ENCODE measurements around the gene ALDH1B1.

Gene ALDH1B1

GRCh38 chr9:38416461-38416860, 24.0 kb downstream of the ALDH1B1 start:
- DNase-seq (ENCODE audit: low spot score) = no peak

- DNase-seq (ENCODE audit: low spot score) = no peak
Observed at GRCh38 chr9:38417003-38417945, 24.8 kb downstream of the ALDH1B1 start.

- no peak for DNase-seq (ENCODE audit: low spot score)
Observed at GRCh38 chr9:38418366-38418765, 25.9 kb downstream of the ALDH1B1 start.

- DNase-seq (ENCODE audit: low spot score) = no peak
Observed at GRCh38 chr9:38419181-38419580, 26.7 kb downstream of the ALDH1B1 start.

- DNase-seq (ENCODE audit: low spot score) = no peak
Observed at GRCh38 chr9:38421498-38422211, 29.2 kb downstream of the ALDH1B1 start.

GRCh38 chr9:38422555-38423260, 30.2 kb downstream of the ALDH1B1 start:
- no peak for DNase-seq (ENCODE audit: low spot score)

DNA sequence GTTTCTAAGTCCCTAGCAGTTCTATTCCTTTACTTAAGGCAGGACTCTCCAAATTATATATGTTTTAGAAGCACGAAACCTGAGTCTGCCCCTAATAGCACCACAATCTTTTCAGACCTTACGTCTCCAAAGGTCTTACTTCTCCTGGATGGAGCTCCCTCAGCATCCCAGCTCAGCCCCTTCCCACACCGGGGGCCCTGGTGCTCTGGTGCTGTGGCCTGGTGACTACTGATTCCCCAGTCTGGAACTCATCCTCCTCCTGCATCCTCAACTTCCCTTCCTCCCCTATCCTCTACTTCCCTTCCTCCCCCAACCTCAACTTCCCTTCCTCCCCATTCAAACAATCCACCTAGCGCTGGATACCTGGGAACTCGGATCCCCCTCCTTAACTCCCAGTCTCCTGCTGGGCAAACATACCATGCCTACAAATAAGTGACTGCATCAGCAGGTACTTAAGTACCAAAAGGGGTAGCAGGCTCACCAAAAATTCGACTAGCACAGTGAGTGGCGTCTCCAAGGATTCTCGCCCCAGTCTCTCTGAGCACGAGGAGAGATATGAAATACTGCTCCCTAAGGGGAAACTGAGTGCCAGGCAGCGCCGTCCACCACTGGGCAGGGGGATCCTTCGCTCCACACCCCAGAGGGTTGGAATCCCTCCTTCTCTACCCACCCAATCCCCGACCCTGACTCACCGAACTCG, 30.9 kb downstream of the ALDH1B1 start:
- DNase-seq (ENCODE audit: low spot score) = no peak

GRCh38 chr9:38423973-38424843, 31.7 kb downstream of the ALDH1B1 start, which contains the start of gene IGFBPL1:
Gene IGFBPL1 (minus strand): TSS chr9:38424454. CDS start chr9:38424424, 30 bp downstream.
- DNase-seq (ENCODE audit: low spot score) = peak; percentile 18

- DNase-seq (ENCODE audit: low spot score) = no peak
Observed at GRCh38 chr9:38424918-38425317, 32.4 kb downstream of the ALDH1B1 start.

DNA sequence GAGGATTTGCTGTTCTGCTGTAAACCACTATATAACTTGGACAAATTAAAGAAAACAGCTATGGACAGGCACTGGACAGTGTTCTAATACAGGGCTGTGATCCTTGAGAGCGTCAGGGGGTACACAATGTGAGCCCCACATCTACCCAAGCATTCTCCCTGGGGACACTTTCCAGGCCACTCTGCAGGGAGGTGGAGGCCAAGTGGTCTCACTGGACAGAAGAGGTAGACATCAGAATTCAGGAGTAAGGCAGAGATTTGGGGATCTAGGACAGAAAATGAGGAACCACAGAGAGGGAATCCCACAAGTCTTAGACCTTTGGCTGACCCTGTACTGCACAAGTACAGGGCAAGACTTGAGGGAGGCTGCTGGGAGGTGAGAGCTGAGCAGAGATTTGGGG, 35.6 kb downstream of the ALDH1B1 start:
- DNase-seq (ENCODE audit: low spot score) = no peak

- no peak for DNase-seq (ENCODE audit: low spot score)
Observed at GRCh38 chr9:38431116-38431515, 38.6 kb downstream of the ALDH1B1 start.

GRCh38 chr9:38432922-38433510, 40.5 kb downstream of the ALDH1B1 start:
- peak; percentile 57 for DNase-seq (ENCODE audit: low spot score)

GRCh38 chr9:38434365-38434764, 41.9 kb downstream of the ALDH1B1 start:
- DNase-seq (ENCODE audit: low spot score) = no peak

DNA sequence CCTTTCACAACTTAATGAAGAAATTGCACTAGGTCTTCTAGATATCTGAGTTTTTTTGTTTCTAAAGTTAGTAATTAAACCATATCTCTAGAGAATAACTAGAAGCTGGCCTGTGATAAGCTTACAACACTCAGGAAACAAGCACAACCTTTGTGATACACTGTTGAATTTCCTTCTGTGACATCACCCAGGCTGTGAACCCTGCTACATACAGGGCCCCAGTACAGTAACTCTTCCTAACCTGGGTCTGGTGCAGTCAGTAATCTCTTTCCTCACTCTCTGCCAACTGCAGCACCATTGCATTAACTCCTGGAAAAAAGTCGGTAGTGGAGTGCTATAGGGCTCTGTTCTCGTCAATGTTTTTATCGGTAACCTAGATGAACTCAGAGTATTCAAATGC, 42.4 kb downstream of the ALDH1B1 start:
- DNase-seq (ENCODE audit: low spot score) = peak; percentile 28

DNA sequence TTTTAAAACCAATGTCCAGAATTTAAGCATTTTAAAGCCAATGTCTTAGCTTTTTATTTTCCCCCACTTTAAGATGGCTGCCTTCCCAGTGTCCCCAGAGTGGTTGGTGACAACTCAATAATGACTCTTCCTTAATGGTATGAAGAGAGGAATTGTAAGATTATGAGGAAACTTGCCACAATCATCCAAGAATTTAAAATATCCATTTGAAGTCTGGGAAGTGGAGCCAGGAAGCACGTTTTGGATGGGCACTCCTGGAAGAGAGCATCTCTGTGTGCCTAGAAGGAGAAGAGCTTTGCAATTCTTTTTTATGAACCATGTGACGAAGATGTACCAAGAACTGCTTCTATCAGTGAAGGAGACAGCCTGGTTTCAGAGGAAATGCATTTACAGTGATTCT, 43.0 kb downstream of the ALDH1B1 start:
- peak; percentile 48 for DNase-seq (ENCODE audit: low spot score)

DNA sequence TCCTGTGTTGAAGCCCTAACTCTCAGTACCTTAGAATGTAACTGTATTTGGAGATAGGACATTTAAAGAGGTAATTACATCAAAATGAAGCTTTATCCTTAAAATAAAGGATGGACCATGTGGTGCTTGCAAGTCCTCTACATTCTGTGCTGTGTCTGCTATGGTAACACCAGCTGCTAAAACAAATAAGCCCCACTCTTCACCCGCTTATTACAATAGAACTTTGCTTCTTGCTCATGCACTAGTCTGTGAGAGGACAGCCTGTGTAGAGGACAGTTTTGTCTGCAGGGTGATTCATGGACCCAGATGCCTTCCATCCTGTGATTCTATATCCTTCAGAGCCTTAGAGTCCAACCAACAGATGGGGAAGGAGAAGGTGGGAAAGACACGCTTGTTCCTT, 44.2 kb downstream of the ALDH1B1 start:
- DNase-seq (ENCODE audit: low spot score) = no peak

DNA sequence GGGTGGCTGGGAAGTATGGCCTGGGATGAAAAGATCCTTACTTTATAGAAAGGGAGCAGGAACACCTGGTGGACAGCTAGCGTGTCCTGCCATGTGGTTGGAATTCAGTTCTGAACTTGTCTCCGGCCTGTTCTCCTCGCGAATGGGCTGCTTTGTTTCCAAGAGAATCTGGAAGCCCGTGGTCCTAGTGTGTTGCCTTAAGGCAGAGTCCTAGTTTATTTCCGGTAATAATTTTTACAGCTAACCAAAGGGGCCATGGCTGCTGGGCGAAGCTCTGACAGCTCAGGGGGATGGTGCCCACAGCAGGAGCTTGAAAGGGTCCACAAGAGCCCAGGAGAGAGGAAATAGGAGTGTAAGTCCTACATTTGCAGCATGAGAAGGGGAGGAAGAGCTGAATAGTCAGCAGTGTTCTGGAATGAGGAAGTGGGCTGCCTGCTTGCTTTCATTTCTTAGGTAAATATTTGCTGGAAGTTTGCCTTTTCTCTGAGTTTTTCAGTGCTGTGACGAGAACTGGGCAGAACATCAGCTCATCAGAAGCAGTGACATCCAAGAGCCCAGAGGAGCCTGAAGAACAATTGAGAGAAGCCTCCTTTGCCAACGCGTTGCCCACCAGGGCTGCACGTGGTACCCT, 44.8 kb downstream of the ALDH1B1 start:
- peak; percentile 75 for DNase-seq (ENCODE audit: low spot score)

DNA sequence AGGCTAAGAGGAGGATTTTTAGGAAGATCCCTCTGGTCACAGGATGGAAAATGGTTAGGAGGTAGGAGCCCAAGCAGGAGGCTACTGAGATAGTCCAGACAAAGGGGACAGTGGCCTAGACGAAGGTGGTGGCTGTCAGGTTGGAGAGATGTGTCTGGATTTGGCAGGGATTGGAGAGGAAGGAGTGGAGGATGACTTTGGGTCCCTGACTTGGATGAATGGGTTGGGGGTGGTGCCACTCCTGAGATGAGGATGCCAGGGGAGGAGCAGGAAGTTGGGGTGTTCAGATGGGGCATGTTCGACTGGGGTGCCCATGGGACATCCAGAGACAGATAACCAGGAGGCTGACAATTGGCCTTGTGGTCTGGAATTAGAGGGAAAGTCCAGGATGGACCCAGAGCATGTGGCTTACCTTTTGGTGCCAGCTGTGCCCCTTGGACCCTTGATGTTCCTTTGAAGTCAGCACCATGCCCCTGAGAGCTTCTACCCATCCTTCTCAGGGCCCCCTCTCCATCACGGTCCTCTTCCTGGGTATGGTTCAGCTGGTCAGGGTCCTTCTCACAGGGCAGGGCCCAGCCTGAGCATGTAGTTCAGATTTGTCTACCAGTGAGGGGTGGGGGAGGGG, 46.9 kb downstream of the ALDH1B1 start:
- no peak for DNase-seq (ENCODE audit: low spot score)

GRCh38 chr9:38439916-38440301, 47.4 kb downstream of the ALDH1B1 start:
- DNase-seq (ENCODE audit: low spot score) = no peak

GRCh38 chr9:38440516-38440915, 48.0 kb downstream of the ALDH1B1 start:
- DNase-seq (ENCODE audit: low spot score) = no peak
